PC-9 (cell line): Measurements from ENCODE around the gene RCE1. TPM values are rescaled to one million over a fixed set of nuclear protein-coding genes. Genes with fewer than 3 reads are reported as not detected.

Experiments
- BruUV-seq: library from RNA; stranded (reverse); fragments of 400-500 nt; replicated peaks from 2 replicates; lab custom pipeline; 2021; lab: Mats Ljungman, UMichigan
- CTCF ChIA-PET: fragments of 300-600 bp; sonication (Branson Sonifier 250); formaldehyde crosslinking; loops from one replicate; lab custom pipeline; 2022; ENCODE audit warnings: antibody characterized with exemption; lab: Charles Lee
- POLR2A ChIA-PET: fragments of 300-600 bp; sonication (Branson Sonifier 250); formaldehyde crosslinking; loops from one replicate; lab custom pipeline; 2022; ENCODE audit warnings: antibody characterized with exemption; ENCODE audit not compliant: unreplicated experiment; lab: Charles Lee
- DNase-seq, 2 experiments: peaks; one replicate each; pipeline versions ENCODE4 v3.0.0 to v3.0.0-alpha.2; 2015 to 2022; ENCODE audit warnings: mixed read lengths in 1 of 2
- H2AFZ ChIP-seq: fragments of 200-600 bp; sonication (generic); 2 replicates; pipeline ENCODE4 v1.8.1; 2017; ENCODE audit warnings: antibody characterized with exemption
- H3F3A ChIP-seq: fragments of 200-600 bp; sonication (generic); 2 replicates; pipeline ENCODE4 v1.8.1; 2017; ENCODE audit warnings: antibody characterized with exemption, mild to moderate bottlenecking, low read depth; ENCODE audit not compliant: insufficient read depth
- H3K27ac ChIP-seq: fragments of 200-600 bp; sonication (generic); 2 replicates; pipeline ENCODE4 v1.6.1; 2016; ENCODE audit warnings: mixed run types
- H3K27me3 ChIP-seq: fragments of 200-600 bp; sonication (generic); 2 replicates; pipeline ENCODE4 v1.6.1; 2016; ENCODE audit warnings: low read depth, mixed run types; ENCODE audit not compliant: insufficient read depth
- H3K36me3 ChIP-seq: fragments of 200-600 bp; sonication (generic); 2 replicates; pipeline ENCODE4 v1.6.1; 2016; ENCODE audit warnings: low read depth, mixed run types
- H3K4me1 ChIP-seq: fragments of 200-600 bp; sonication (generic); replicated peaks from 2 replicates; pipeline ENCODE4 v1.6.1; 2016; ENCODE audit warnings: mixed run types; ENCODE audit not compliant: insufficient read depth
- H3K4me2 ChIP-seq: fragments of 200-600 bp; sonication (generic); 2 replicates; pipeline ENCODE4 v1.6.1; 2017; ENCODE audit warnings: mixed run types
- H3K4me3 ChIP-seq: fragments of 200-600 bp; sonication (generic); 2 replicates; pipeline ENCODE4 v1.6.1; 2016; ENCODE audit warnings: mixed run types
- H3K79me2 ChIP-seq: fragments of 200-600 bp; sonication (generic); 2 replicates; pipeline ENCODE4 v1.6.1; 2017; ENCODE audit warnings: low read depth, mixed run types
- H3K9me2 ChIP-seq: fragments of 200-600 bp; sonication (generic); 2 replicates; pipeline ENCODE4 v1.8.1; 2017; ENCODE audit warnings: mild to moderate bottlenecking; ENCODE audit not compliant: insufficient read depth
- H3K9me3 ChIP-seq: fragments of 200-600 bp; sonication (generic); 2 replicates; pipeline ENCODE4 v1.8.1; 2016; ENCODE audit warnings: low read depth; ENCODE audit not compliant: insufficient read depth
- H4K20me1 ChIP-seq: fragments of 200-600 bp; sonication (generic); 2 replicates; pipeline ENCODE4 v1.8.1; 2017; ENCODE audit not compliant: insufficient read depth
- CTCF ChIP-seq: fragments of 200-600 bp; sonication (generic); conservative IDR thresholded peaks from 2 replicates; pipeline ENCODE4 v1.6.1; 2017; ENCODE audit warnings: mixed run types, antibody characterized with exemption, mild to moderate bottlenecking, moderate library complexity
- EZH2 ChIP-seq: fragments of 200-600 bp; sonication (generic); IDR thresholded peaks from 2 replicates; pipeline ENCODE4 v1.8.0; 2017; ENCODE audit warnings: antibody characterized with exemption, low read depth
- intact Hi-C: fragments of 100-400 bp; cut with micrococcal nuclease; formaldehyde crosslinking; loops from one replicate; pipeline ENCODE4 v1.10.0; 2022; ENCODE audit not compliant: unreplicated experiment
- total RNA-seq: library from RNA; stranded (reverse); gene quantifications from 2 replicates; pipeline ENCODE4 v1.2.3, GENCODE V29; 2021

Gene RCE1
- total RNA-seq, 1 experiment from 2014 or later = 42.9 TPM

- no peak for DNase-seq
- intact Hi-C loops = no loop called here
- Histone ChIP-seq H3F3A (peaks cover 19% of the 10 kb centered on the region; the same call in 1 of the 2 replicates), H3K9me3 (no peaks in the 10 kb centered on the region), H3K9me2 (no peaks in the 10 kb centered on the region), H3K4me1 (peaks cover 14% of the 10 kb centered on the region), H4K20me1 (no peaks in the 10 kb centered on the region), H3K79me2 (0 out of 2 replicates have a peak, but pooled peaks cover 5% of the 10 kb centered on the region), H3K27ac (no peak overlapping the region), H3K36me3 (no peaks in the 10 kb centered on the region), H3K4me2 (no peak overlapping the region), H3K4me3 (no peak overlapping the region), H2AFZ (no peak overlapping the region), H3K27me3 (no peaks in the 10 kb centered on the region)
- no TSS peak for BruUV-seq
- TF ChIP-seq EZH2 (no peak), CTCF (no peak)
- CTCF ChIA-PET = no interaction called here
- POLR2A ChIA-PET = no interaction called here
These were observed 10.3 kb downstream of the RCE1 start for GRCh38 chr11:66853242-66854229.

- no peak for TF ChIP-seq EZH2
- TF ChIP-seq CTCF = no peak
- H3F3A ChIP-seq = peaks cover 18% of the 10 kb centered on the region; the same call in 1 of the 2 replicates
- H3K36me3 ChIP-seq = no peaks in the 10 kb centered on the region
- intact Hi-C loops = no loop called here
- no peaks in the 10 kb centered on the region for H3K9me2 ChIP-seq
- H2AFZ ChIP-seq = no peak overlapping the region
- DNase-seq = no peak
- no peaks in the 10 kb centered on the region for H4K20me1 ChIP-seq
- peaks cover 13% of the 10 kb centered on the region for H3K4me1 ChIP-seq
- no peak overlapping the region for H3K4me2 ChIP-seq
- H3K4me3 ChIP-seq = no peak overlapping the region
- H3K27ac ChIP-seq = no peak overlapping the region
- H3K79me2 ChIP-seq = 0 out of 2 replicates have a peak, but pooled peaks cover 5% of the 10 kb centered on the region
- POLR2A ChIA-PET = no interaction called here
- CTCF ChIA-PET = no interaction called here
- H3K9me3 ChIP-seq = no peaks in the 10 kb centered on the region
- H3K27me3 ChIP-seq = no peaks in the 10 kb centered on the region
- no TSS peak for BruUV-seq
These were observed 11.0 kb downstream of the RCE1 start for GRCh38 chr11:66854231-66854661.

GRCh38 chr11:66854729-66855211 is 11.5 kb downstream of the RCE1 start:
- ChIA-PET CTCF (interaction anchor here (1.0 kb wide), 1 partner anchor 32 kb away, joined by 3 read pairs; no protein-coding TSS in a partner anchor), POLR2A (no interaction called here)
- no peak overlapping the region for H3K4me3 ChIP-seq
- peaks cover 18% of the 10 kb centered on the region; the same call in 1 of the 2 replicates for H3F3A ChIP-seq
- no peak overlapping the region for H2AFZ ChIP-seq
- no TSS peak for BruUV-seq
- intact Hi-C loops = no loop called here
- no peaks in the 10 kb centered on the region for H3K9me2 ChIP-seq
- H3K4me2 ChIP-seq = no peak overlapping the region
- no peaks in the 10 kb centered on the region for H4K20me1 ChIP-seq
- H3K27ac ChIP-seq = no peak overlapping the region
- TF ChIP-seq EZH2 (no peak), CTCF (no peak)
- no peaks in the 10 kb centered on the region for H3K9me3 ChIP-seq
- no peaks in the 10 kb centered on the region for H3K36me3 ChIP-seq
- no peak for DNase-seq
- peaks cover 13% of the 10 kb centered on the region for H3K4me1 ChIP-seq
- H3K27me3 ChIP-seq = no peaks in the 10 kb centered on the region
- 0 out of 2 replicates have a peak, but pooled peaks cover 5% of the 10 kb centered on the region for H3K79me2 ChIP-seq
